PFSK-1 (cell line): ENCODE data around the gene ENC1.

Source experiments
- FOXP2 ChIP-seq: optimal IDR thresholded peaks from 2 replicates; pipeline ENCODE3; 2011; ENCODE audit warnings: borderline replicate concordance, control low read depth, inconsistent platforms; ENCODE audit not compliant: insufficient read depth; ENCODE audit errors: extremely low read length, extremely low read depth
- POLR2AphosphoS5 ChIP-seq: IDR thresholded peaks from 2 replicates; pipeline ENCODE4 v1.6.1; 2012; ENCODE audit warnings: low read depth, mild to moderate bottlenecking, control low read depth, low read length, moderate library complexity
- SIN3A ChIP-seq: IDR thresholded peaks from 2 replicates; pipeline ENCODE4 v1.6.1; 2012; ENCODE audit warnings: mild to moderate bottlenecking, low read length, moderate library complexity, borderline replicate concordance; ENCODE audit not compliant: insufficient read depth
- TAF1 ChIP-seq: IDR thresholded peaks from 2 replicates; pipeline ENCODE4 v1.6.1; 2012; ENCODE audit warnings: low read length, control low read depth, borderline replicate concordance; ENCODE audit not compliant: insufficient read depth
- TF ChIP-seq, protein P1 (sequence below), 2 experiments: IDR thresholded peaks; 2 replicates each; pipeline versions ENCODE4 v1.6.1 to v1.8.0; 2011 to 2012; ENCODE audit warnings: low read depth in 2 of 2, low read length in 2 of 2, control low read depth in 1 of 2, inconsistent platforms in 1 of 2, mild to moderate bottlenecking in 1 of 2, moderate library complexity in 1 of 2; ENCODE audit not compliant: insufficient read depth in 1 of 2

Gene ENC1

DNA sequence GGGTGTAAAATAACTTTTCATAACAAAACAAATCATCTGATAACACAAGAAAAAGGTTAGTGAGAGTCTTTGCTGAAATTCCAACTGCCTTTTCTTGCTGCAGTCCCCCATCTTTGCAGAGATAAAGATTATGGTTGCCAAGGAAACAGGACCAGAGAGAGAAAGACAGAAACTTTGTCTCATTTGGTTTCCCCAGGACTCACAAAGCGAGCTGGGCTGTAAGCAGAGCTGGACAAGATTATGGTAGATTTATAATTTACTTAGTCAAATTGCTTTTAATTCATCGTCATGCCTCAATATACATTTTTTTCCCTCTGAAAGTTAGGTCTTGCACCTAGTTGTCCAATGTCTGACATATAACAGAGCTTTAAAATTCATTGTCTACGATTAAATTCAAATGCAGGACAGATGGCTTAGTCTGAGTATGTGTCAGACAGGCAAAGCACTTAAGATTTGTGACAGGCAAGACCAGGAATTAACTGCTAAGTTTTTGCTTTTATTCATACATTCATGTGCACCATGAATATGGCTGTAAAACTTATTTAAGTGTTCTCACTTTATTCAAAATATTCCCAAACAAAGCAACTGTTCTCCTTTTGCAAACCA, 17.4 kb downstream of the ENC1 start:
- no peak for TF ChIP-seq FOXP2
- TF ChIP-seq, protein P1, sequence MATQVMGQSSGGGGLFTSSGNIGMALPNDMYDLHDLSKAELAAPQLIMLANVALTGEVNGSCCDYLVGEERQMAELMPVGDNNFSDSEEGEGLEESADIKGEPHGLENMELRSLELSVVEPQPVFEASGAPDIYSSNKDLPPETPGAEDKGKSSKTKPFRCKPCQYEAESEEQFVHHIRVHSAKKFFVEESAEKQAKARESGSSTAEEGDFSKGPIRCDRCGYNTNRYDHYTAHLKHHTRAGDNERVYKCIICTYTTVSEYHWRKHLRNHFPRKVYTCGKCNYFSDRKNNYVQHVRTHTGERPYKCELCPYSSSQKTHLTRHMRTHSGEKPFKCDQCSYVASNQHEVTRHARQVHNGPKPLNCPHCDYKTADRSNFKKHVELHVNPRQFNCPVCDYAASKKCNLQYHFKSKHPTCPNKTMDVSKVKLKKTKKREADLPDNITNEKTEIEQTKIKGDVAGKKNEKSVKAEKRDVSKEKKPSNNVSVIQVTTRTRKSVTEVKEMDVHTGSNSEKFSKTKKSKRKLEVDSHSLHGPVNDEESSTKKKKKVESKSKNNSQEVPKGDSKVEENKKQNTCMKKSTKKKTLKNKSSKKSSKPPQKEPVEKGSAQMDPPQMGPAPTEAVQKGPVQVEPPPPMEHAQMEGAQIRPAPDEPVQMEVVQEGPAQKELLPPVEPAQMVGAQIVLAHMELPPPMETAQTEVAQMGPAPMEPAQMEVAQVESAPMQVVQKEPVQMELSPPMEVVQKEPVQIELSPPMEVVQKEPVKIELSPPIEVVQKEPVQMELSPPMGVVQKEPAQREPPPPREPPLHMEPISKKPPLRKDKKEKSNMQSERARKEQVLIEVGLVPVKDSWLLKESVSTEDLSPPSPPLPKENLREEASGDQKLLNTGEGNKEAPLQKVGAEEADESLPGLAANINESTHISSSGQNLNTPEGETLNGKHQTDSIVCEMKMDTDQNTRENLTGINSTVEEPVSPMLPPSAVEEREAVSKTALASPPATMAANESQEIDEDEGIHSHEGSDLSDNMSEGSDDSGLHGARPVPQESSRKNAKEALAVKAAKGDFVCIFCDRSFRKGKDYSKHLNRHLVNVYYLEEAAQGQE (IDR thresholded peaks at IDR 0.05; ENCODE audit: insufficient read depth in 1 of 2, low read depth in 2 of 2, low read length in 2 of 2): no peak
- TF ChIP-seq SIN3A: no peak
- TF ChIP-seq TAF1: no peak
- TF ChIP-seq POLR2AphosphoS5: no peak

DNA sequence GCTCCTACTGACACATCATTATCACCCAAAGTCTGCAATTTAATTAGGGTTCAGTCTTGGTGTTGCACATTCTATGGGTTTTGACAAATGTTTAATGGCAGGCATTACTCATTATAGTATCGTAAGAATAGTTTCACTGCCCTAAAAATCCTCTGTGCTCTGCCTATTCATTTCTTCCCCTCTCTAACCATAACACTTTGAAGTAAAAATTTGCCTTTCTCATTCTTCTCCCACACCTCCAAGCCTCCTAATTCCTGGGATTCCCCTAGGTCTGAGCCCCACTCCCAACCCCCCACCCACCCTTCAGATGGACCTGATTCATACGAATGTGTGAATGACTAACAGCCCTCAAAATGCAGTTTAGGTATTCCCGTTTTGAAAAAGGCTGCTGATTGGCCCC, 18.4 kb downstream of the ENC1 start:
- no peak for TF ChIP-seq POLR2AphosphoS5
- TF ChIP-seq, protein P1 (IDR thresholded peaks at IDR 0.05; ENCODE audit: insufficient read depth in 1 of 2, low read depth in 2 of 2, low read length in 2 of 2): no peak
- no peak for TF ChIP-seq FOXP2
- no peak for TF ChIP-seq SIN3A

DNA sequence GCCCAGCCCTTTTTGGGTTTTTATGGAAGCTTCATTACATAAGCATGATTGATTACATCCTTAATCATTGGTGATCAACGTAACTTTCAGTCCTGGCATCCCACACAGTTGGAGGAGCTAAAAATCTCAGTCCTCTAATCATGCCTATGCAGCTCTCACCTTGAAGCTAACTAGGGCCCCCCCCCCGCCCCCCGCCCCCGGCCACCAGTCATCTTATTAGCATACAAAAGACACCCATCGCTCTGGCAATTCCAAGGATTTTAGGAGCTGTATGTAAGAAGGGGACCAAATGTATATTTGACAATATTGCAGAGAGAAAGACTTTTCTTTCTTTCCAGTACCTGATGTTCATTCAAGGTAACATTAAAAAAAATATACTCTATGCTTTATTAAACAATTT, 19.0 kb downstream of the ENC1 start:
- TF ChIP-seq SIN3A: no peak

DNA sequence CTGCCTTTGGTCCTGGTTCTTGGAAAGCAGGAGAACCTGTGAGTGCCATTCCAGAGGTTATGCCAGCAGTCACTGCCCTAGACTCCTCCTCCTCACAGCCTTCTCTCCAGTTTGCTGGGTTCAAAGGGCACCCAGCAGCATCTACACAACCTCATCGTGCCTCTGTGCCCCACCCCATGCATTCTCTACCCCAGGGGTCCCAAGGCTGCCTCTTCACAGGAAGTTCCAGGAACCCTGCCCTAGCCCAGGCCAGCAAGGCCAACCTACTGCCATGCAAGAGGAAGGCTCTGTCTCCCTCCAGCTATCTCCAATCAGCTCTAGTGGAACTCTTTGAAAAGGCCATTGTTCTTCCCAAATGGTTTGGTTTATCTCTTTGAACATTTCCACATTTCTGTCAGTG, 21.2 kb downstream of the ENC1 start:
- no peak for TF ChIP-seq SIN3A
- no peak for TF ChIP-seq POLR2AphosphoS5
- no peak for TF ChIP-seq FOXP2
- TF ChIP-seq TAF1: no peak
- TF ChIP-seq, protein P1 (IDR thresholded peaks at IDR 0.05; ENCODE audit: insufficient read depth in 1 of 2, low read depth in 2 of 2, low read length in 2 of 2): no peak

DNA sequence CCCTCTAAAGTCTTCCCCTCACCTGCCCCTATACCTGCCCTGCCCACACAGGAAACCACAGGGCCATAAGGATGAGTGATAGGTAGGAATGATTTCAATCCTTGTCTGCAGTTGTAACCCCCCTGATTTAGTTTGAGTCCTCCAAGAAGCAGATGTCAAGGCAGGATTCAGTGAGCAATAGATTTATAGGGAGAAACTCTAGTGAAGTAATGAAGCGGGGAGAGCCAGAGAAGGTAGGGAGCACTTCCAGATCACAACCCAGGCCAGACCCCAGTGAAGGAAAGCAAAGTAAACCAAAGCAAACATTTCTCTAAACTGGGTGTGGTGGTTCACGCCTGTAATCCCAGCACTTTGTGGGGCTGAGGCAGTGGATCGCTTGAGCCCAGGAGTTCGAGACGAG, 22.4 kb downstream of the ENC1 start:
- TF ChIP-seq FOXP2: no peak
- no peak for TF ChIP-seq TAF1
- TF ChIP-seq, protein P1 (IDR thresholded peaks at IDR 0.05; ENCODE audit: insufficient read depth in 1 of 2, low read depth in 2 of 2, low read length in 2 of 2): no peak
- TF ChIP-seq SIN3A: no peak
- no peak for TF ChIP-seq POLR2AphosphoS5
